Aorta (tissue), 5 donors: Measurements from ENCODE around the gene CLSTN3. TPM values are rescaled to one million over a fixed set of nuclear protein-coding genes. Genes with fewer than 3 reads are reported as not detected.
A peak's percentile ranks its signal among the peaks of the same experiment; 100 is the strongest.
"Not testable (repeated sequence)": the region's sequence is repeated elsewhere in the genome, so short reads cannot be mapped to it uniquely, and the experiment has no call there.

ENCODE experiments used
- ATAC-seq: fragments of 200-7000 bp; cut with Tn5 transposase; one replicate; pipeline ENCODE4 v1.9.1; 2022; ENCODE audit warnings: moderate library complexity; ENCODE audit not compliant: low FRiP score
- DNase-seq, 2 donors: peaks; one replicate each; pipeline ENCODE4 v3.0.0-alpha.2; 2020
- H3K27ac ChIP-seq, 2 donors: one replicate each; pipeline ENCODE4 v1.5.1; 2013; ENCODE audit warnings: low read length in 2 of 2, mild to moderate bottlenecking in 2 of 2, moderate library complexity in 2 of 2, control low read depth in 1 of 2, inconsistent platforms in 1 of 2, low read depth in 1 of 2
- H3K27me3 ChIP-seq, 2 donors: one replicate each; pipeline ENCODE4 v1.6.1; 2013; ENCODE audit warnings: control low read depth in 1 of 2, low read length in 1 of 2, mild to moderate bottlenecking in 1 of 2, moderate library complexity in 1 of 2; ENCODE audit not compliant: insufficient read depth in 2 of 2, control insufficient read depth in 1 of 2
- H3K36me3 ChIP-seq, 2 donors: one replicate each; pipeline ENCODE4 v1.6.1; 2013; ENCODE audit warnings: control low read depth in 1 of 2, low read length in 1 of 2, mild to moderate bottlenecking in 1 of 2; ENCODE audit not compliant: insufficient read depth in 2 of 2, control insufficient read depth in 1 of 2
- H3K4me1 ChIP-seq, 2 donors: one replicate each; pipeline ENCODE4 v1.6.1; 2013; ENCODE audit warnings: low read length in 2 of 2, control low read depth in 1 of 2, mild to moderate bottlenecking in 1 of 2, moderate library complexity in 1 of 2; ENCODE audit not compliant: insufficient read depth in 2 of 2, control insufficient read depth in 1 of 2
- H3K4me3 ChIP-seq, 2 donors: one replicate each; pipeline ENCODE4 v1.5.1; 2013; ENCODE audit warnings: low read length in 2 of 2, control low read depth in 1 of 2, mild to moderate bottlenecking in 1 of 2
- H3K9me3 ChIP-seq: one replicate; pipeline ENCODE4 v1.6.1; 2013; ENCODE audit warnings: mild to moderate bottlenecking, low read length; ENCODE audit not compliant: control insufficient read depth
- WGBS, 2 donors: extraction: QIAGEN DNeasy Blood & Tissue Kit; methylation state at CpG; one replicate each; pipeline ENCODE4 v1.1.7; 2013; 5-methylcytosine and 5-hydroxymethylcytosine counted together
- intact Hi-C, 2 donors: fragments of 100-400 bp; cut with DNase I; formaldehyde crosslinking; loops; one replicate each; pipeline versions ENCODE4 v1.14.2 to v1.15.0; 2022
- polyA plus RNA-seq, 2 donors: library from polyadenylated mRNA; stranded (reverse); fragments of 200-250 nt; gene quantifications; one replicate each; pipeline ENCODE4 v1.2.3, GENCODE V29; 2013
- total RNA-seq, 2 donors: library from RNA; stranded (reverse); fragmentation: NEBNext Ultra II Directional; extraction: Animal tissue kit (Norgen Biotek cat#: 25700); gene quantifications; one replicate each; pipeline ENCODE4 v1.2.1, GENCODE V29; 2021
- donor health status: healthy with polysubstance abuse.
- donor health status: Bipolar disorder and iron deficiency.
- donor health status: DM: no; HTN: no; CAD: no.
- donor health status: DM: no; HTN: no; CAD: no.
- donor health status: DM: yes; HTN: yes; CAD: no.

The CLSTN3 gene
- total and polyA plus RNA-seq, 4 donors: 12.4 to 77.2 (median 24.8) TPM

DNA sequence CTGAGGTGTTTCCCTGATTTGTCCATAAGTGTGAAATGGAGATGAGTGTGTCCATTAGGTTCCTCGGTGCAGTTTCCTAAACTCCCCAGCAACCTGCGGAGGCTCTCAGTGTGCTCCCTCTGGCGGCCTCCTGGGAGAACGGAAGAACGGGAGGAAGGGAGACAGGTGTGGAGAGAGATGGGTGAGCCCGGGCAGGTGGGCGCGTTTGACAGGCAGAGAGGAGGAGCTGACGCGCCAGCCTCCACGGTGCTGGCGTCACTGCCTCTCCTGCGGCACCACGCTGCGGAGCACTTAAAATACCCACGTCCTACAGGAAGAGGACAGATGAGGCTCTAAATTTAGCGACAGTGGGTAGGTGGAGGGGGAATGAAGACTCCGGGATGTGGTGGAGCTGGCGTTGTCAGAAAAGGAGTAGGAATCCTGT is 32.5 kb downstream of the CLSTN3 start:
- DNase-seq: no peak
- peak; percentile 11 for ATAC-seq
- intact Hi-C loops: no loop called here

DNA sequence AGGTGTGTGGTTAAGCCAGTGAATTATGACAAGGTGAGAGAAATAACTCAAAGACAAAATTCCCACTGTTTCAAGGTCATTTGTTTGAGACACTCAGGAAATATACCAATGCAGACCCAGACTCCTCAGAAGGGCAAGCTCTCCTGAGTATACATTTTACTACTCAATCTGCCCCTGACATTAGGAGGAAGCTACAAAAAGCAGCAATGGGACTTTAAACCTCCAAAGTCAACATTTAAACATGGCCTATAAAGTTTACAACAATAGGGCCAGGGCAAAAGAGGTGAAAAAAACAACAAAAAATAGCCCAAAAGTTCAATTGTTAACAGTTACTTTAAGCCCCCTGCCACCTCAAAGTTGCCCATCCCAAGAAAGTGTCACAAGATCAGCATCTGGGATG is 39.8 kb downstream of the CLSTN3 start:
- no peak overlapping the region for H3K27ac ChIP-seq
- no peaks in the 10 kb centered on the region for H3K4me1 ChIP-seq
- H3K9me3 ChIP-seq: no peaks in the 10 kb centered on the region
- H3K36me3 ChIP-seq: no peaks in the 10 kb centered on the region
- no peaks in the 10 kb centered on the region for H3K27me3 ChIP-seq
- no peak overlapping the region for H3K4me3 ChIP-seq
- no peak for ATAC-seq
- intact Hi-C loops: no loop called here
- DNase-seq: no peak

More for the DNA sequence above, 32.5 kb downstream of the CLSTN3 start:
- Histone ChIP-seq H3K27ac (no peak overlapping the region), H3K4me3 (no peak overlapping the region), H3K9me3 (no peaks in the 10 kb centered on the region), H3K27me3 (no peaks in the 10 kb centered on the region), H3K4me1 (no peaks in the 10 kb centered on the region), H3K36me3 (no peaks in the 10 kb centered on the region)
- WGBS, 2 donors: 4 to 7% methylated on average over 19 of the region's 19 CpGs

DNA sequence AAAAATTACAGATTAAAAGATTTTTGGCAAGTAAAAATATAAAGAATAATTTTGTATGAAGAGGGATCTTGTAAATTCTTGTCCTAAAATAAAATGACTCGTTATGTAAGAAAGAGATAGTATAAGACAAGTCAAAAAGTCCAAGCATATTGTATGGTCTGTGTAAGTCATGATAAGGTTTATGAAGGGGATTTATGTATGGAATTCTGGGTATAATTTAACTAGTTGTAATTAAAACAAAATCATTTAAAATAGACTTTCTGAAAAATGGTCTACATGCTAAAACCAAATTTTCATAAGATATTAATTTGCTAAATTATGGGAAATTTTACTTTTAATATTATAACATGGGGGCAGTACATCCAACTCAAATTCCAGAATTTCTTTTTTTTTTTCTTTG is 41.7 kb downstream of the CLSTN3 start:
- no peak for DNase-seq
- peaks cover 1% of the 10 kb centered on the region for H3K9me3 ChIP-seq
- no peak overlapping the region for H3K4me3 ChIP-seq
- no peak for ATAC-seq
- WGBS, 2 donors: 59 to 68% methylated on average over 1 of the region's 1 CpG
- H3K36me3 ChIP-seq: no peaks in the 10 kb centered on the region
- no peak overlapping the region for H3K27ac ChIP-seq
- H3K27me3 ChIP-seq: no peaks in the 10 kb centered on the region
- H3K4me1 ChIP-seq: no peaks in the 10 kb centered on the region
- intact Hi-C loops: no loop called here

DNA sequence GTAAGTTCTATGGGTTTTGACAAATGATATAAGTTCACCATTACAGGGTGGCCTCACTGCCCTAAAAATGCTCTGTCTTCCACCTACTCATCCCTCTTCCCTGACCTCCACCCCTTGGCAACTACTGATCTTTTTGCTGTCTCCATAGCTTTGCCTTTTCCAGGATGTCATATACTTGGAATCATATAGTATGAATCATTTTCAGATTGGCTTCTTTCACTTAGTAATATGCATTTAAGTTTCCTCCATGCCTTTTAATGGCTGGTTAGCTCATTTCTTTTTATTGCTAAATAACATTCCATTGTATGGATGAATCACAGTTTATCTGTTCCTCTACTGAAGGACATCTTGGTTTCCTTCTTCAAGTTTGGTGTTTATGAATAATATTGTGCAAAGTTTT is 45.3 kb downstream of the CLSTN3 start:
- Histone ChIP-seq H3K27me3 (no peaks in the 10 kb centered on the region), H3K36me3 (no peaks in the 10 kb centered on the region), H3K27ac (no peak overlapping the region), H3K4me3 (no peak overlapping the region), H3K4me1 (no peaks in the 10 kb centered on the region), H3K9me3 (peaks cover 1% of the 10 kb centered on the region)
- DNase-seq: no peak
- no peak for ATAC-seq
- intact Hi-C loops: no loop called here

DNA sequence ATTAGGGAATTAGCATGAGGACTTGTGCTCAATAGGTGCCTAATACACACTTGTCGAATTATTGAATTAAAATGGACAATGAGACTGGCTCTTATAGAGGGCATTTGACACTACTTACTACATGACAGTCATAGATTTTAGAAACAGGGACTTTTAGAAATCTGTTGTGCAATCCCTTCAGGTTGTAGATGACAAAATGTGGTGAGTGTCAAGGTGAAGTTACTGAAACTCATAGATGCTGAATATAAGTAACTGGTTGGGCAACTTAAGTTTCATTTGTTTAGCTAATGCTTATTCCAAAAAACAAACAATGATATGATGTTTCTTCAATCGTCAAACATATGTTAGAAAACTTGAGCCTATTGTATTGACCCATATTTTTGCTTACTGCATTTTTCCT is 46.4 kb downstream of the CLSTN3 start:
- Histone ChIP-seq H3K36me3 (no peaks in the 10 kb centered on the region), H3K27me3 (no peaks in the 10 kb centered on the region), H3K9me3 (peaks cover 1% of the 10 kb centered on the region), H3K27ac (no peak overlapping the region), H3K4me1 (no peaks in the 10 kb centered on the region), H3K4me3 (no peak overlapping the region)
- intact Hi-C loops: no loop called here
- DNase-seq (no peak), ATAC-seq (no peak)
- 62 to 67% methylated on average over 2 of the region's 2 CpGs for WGBS, 2 donors

DNA sequence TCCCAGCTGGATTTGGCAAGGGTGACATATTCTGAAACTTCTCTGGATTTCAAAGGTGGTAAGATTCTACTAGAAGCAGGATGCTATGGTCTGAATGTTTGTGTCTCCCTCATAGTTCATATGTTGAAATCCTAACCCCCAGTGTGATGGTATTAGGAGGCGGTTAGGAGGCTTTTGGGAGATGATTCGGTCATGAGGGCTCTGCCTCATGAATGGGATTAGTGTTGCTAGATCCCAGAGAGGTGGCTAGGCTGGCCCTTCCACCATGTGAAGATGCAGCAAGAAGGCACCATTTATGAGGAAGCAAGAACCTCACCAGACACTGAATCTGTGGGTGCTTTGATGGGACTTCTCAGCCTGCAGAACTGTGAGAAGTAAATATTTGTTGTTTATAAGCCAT is 48.3 kb downstream of the CLSTN3 start:
- WGBS, 2 donors: 86 to 88% methylated on average over 2 of the region's 2 CpGs
- peaks cover 1% of the 10 kb centered on the region for H3K9me3 ChIP-seq
- no peak overlapping the region for H3K4me3 ChIP-seq
- no peaks in the 10 kb centered on the region for H3K27me3 ChIP-seq
- intact Hi-C loops: no loop called here
- ATAC-seq: no peak
- no peak overlapping the region for H3K27ac ChIP-seq
- no peaks in the 10 kb centered on the region for H3K36me3 ChIP-seq
- H3K4me1 ChIP-seq: no peaks in the 10 kb centered on the region
- no peak for DNase-seq

DNA sequence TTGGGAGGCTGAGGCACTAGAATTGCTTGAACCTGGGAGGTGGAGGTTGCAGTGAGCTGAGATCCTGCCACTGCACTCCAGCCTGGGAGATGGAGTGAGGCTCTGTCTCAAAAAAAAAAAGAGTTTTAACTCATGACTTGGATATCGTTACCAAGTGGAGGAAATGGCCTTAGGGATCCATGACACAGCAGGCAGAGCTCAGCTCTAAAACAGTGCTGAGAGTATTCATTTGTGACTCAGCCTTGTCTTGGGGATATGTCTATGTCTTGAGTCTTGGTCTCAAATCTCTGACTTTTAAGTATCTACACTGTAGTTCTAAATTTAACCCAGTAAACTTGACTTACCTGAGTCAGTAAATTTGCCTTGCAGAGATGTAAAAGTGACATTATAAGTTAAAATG is 50.5 kb downstream of the CLSTN3 start:
- intact Hi-C loops: no loop called here
- Histone ChIP-seq H3K27me3 (no peaks in the 10 kb centered on the region), H3K4me1 (no peaks in the 10 kb centered on the region), H3K36me3 (no peaks in the 10 kb centered on the region), H3K27ac (no peak overlapping the region), H3K9me3 (peaks cover 1% of the 10 kb centered on the region), H3K4me3 (no peak overlapping the region)
- ATAC-seq (no peak), DNase-seq (no peak)
- 44 to 50% methylated on average over 1 of the region's 1 CpG for WGBS, 2 donors

DNA sequence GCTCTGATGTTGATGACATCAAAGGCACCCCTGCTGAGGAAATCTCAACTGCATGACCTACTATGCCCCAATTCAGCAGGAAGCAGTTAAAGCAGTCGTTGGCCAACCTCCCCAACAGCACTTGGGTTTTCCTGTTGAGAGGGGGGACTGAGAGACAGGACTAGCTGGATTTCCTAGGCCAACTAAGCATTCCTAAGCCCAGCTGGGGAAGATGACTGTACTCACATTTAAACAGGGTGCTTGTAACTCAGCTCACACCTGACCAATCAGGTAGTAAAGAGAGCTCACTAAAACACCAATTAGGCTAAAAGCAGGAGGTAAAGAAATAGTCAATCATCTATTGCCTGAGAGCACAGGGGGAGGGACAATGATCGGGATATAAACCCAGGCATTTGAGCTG is 55.9 kb downstream of the CLSTN3 start:
- DNase-seq, ATAC-seq, intact Hi-C loops, H3K36me3 ChIP-seq, H3K4me1 ChIP-seq, H3K9me3 ChIP-seq, H3K27ac ChIP-seq, H3K27me3 ChIP-seq, H3K4me3 ChIP-seq: not testable (repeated sequence)
- WGBS, 2 donors: 50 to 57% methylated on average over 2 of the region's 2 CpGs

DNA sequence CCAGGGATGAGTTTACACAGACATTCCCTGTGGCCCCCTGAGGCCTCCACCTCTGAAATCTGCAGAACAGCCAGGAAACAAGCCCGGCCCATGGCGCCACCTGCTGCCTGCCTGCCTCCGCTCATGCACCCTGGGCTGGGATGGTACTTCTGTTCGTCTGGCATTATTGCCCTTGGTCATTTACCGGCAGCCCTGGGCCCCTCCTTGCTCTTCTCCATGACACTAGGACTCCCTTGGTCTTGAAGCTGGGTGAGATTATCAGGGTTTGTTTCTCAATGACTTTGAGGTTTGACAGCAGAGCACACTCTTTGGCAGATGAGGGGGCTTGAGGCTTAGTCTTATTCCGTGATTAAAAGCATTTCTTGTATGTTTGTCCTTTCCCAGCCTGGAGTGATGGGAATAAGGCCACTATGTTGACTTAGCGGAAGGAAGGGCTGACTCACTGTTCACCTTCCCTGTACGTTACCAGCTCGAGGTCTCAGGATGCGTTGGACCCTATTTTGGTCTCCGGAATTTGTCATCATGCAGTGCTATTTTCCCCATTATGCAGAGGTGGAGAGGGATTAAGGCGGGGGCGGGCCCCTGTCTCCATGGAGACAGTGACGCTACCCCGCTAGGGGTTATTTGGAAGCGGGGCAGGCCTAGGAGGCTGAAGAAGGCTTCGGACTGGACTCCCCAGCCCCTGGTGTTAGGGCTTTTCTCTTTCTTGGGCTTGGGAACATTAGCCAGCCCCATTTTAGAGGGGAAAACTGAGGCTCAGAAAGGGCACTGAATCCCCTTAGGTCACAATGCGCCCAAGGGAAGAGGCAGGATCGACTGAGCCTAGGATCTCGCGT is 58.6 kb downstream of the CLSTN3 start:
- Histone ChIP-seq H3K9me3 (no peaks in the 10 kb centered on the region), H3K4me1 (no peaks in the 10 kb centered on the region), H3K27ac (peak overlapping the region; percentile 62 to 88), H3K36me3 (no peaks in the 10 kb centered on the region), H3K4me3 (peak overlapping the region; percentile 90 to 92), H3K27me3 (no peaks in the 10 kb centered on the region)
- peak; percentile 77 to 88 for DNase-seq
- intact Hi-C loops: loop anchor here in 1 of 2 donors (1.0 kb wide), 1 partner anchor 46 kb away; no protein-coding TSS in a partner anchor
- 2% methylated on average over 21 of the region's 21 CpGs for WGBS, 2 donors
- ATAC-seq: peak; percentile 87
